ENCODE data around the gene ARL8B.

- TF ChIP-seq CTCF (conservative IDR thresholded peaks at IDR 0.05; ENCODE audit: low read depth, low read length) (no peak), EZH2phosphoT487 (IDR thresholded peaks at IDR 0.05; ENCODE audit: borderline replicate concordance, low read length) (no peak)
Measured at GRCh38 chr3:5116538-5116937, 5.6 kb upstream of the ARL8B start.

All from PC-3 (cell line).